IMR-90 (cell line): ENCODE data around the gene PZP.

Experiments used
- MXI1 ChIP-seq: IDR thresholded peaks from 2 replicates; pipeline ENCODE4 v1.6.1; 2012; ENCODE audit warnings: low read depth, mild to moderate bottlenecking, low read length, moderate library complexity, borderline replicate concordance
- TF ChIP-seq, protein P1 (sequence below): conservative IDR thresholded peaks from 2 replicates; pipeline ENCODE4 v1.5.1; 2012; ENCODE audit warnings: mild to moderate bottlenecking, low read depth, low read length, improper control_type of control experiment

DNA sequence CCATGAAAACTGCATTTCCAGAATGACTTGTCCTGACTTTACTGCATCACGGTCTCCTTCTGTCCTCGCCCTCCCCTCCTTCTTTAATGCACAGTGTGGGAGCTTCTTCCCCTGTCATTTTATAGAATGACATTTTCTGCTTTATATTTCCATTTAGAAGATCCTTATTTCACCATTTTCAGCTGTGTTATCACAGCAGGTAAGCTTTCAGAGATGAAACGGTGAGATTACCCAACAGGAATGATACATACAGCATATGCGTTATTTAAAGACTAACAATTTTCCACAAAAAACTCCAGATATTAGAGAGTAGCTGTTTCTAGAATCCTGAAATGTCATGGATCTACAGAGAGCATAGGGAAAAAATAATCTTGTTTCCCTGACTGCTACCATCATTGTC is 27.3 kb upstream of the PZP start:
- TF ChIP-seq, protein P1, sequence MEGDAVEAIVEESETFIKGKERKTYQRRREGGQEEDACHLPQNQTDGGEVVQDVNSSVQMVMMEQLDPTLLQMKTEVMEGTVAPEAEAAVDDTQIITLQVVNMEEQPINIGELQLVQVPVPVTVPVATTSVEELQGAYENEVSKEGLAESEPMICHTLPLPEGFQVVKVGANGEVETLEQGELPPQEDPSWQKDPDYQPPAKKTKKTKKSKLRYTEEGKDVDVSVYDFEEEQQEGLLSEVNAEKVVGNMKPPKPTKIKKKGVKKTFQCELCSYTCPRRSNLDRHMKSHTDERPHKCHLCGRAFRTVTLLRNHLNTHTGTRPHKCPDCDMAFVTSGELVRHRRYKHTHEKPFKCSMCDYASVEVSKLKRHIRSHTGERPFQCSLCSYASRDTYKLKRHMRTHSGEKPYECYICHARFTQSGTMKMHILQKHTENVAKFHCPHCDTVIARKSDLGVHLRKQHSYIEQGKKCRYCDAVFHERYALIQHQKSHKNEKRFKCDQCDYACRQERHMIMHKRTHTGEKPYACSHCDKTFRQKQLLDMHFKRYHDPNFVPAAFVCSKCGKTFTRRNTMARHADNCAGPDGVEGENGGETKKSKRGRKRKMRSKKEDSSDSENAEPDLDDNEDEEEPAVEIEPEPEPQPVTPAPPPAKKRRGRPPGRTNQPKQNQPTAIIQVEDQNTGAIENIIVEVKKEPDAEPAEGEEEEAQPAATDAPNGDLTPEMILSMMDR, result no peak
- no peak for TF ChIP-seq MXI1
